LHCN-M2 (cell line): ENCODE measurements around the gene ACTL7A. TPM values are rescaled to one million over a fixed set of nuclear protein-coding genes. Genes with fewer than 3 reads are reported as not detected.

ENCODE experiments used
- total RNA-seq: library from RNA; depleted of rRNA; stranded (reverse); fragments of >200 nt; gene quantifications from 2 replicates; pipeline ENCODE4 v1.2.3, GENCODE V29; 2014; rRNA removed

ACTL7A gene
- total RNA-seq, 1 experiment from 2014 or later, result not detected

Other genes starting within 250 kb of the ACTL7A start
- not detected in 2 replicates for gene ACTL7B, start 6.3 kb upstream of the ACTL7A start, total RNA-seq
- gene ELP1, start 71.9 kb downstream of the ACTL7A start, total RNA-seq, result 27.8 and 29.9 TPM in 2 replicates
- 6.9 and 9.1 TPM in 2 replicates for gene ABITRAM, start 72.1 kb downstream of the ACTL7A start, total RNA-seq
- gene CTNNAL1, start 151.2 kb downstream of the ACTL7A start, total RNA-seq, result 72.3 and 72.8 TPM in 2 replicates